H1 (cell line): Measurements from ENCODE around the gene C1orf52. TPM values are rescaled to one million over a fixed set of nuclear protein-coding genes. Genes with fewer than 3 reads are reported as not detected.

Experiments
- CTCF ChIA-PET: fragments of 300-600 bp; sonication (Branson Sonifier 250); formaldehyde crosslinking; loops from one replicate; lab custom pipeline; 2021; ENCODE audit not compliant: partially characterized antibody; lab: Charles Lee
- POLR2A ChIA-PET: fragments of 300-600 bp; sonication (Branson Sonifier 250); formaldehyde crosslinking; loops from one replicate; lab custom pipeline; 2021; ENCODE audit warnings: inconsistent platforms; ENCODE audit not compliant: partially characterized antibody; lab: Charles Lee
- DNase-seq, 2 experiments: peaks; one replicate each; pipeline versions ENCODE4 v3.0.0 to v3.0.0-alpha.2; 2010 to 2022; ENCODE audit warnings: low spot score in 2 of 2, low read depth in 1 of 2, mixed read lengths in 1 of 2
- FAIRE-seq: peaks from 2 replicates; lab custom pipeline; 2011; peaks lifted over from hg19 to GRCh38; lab: Jason Lieb, UNC
- H2AFZ ChIP-seq: 2 replicates; pipeline ENCODE4 v1.8.1; 2012; ENCODE audit warnings: low read length, inconsistent platforms
- H2AK5ac ChIP-seq: 2 replicates; pipeline ENCODE4 v1.6.1; 2013; ENCODE audit warnings: low read depth, low read length
- H2BK120ac ChIP-seq: replicated peaks from 2 replicates; pipeline ENCODE3; 2013; ENCODE audit warnings: low read depth, low read length, inconsistent platforms
- H2BK12ac ChIP-seq: 2 replicates; pipeline ENCODE4 v1.6.1; 2013; ENCODE audit warnings: low read depth, low read length
- H2BK15ac ChIP-seq: 2 replicates; pipeline ENCODE4 v1.6.1; 2013; ENCODE audit warnings: low read length
- H2BK20ac ChIP-seq: 2 replicates; pipeline ENCODE4 v1.6.1; 2013; ENCODE audit warnings: low read length
- H2BK5ac ChIP-seq: 2 replicates; pipeline ENCODE4 v1.6.1; 2013; ENCODE audit warnings: low read depth, low read length
- H3K14ac ChIP-seq: 2 replicates; pipeline ENCODE4 v1.6.1; 2013; ENCODE audit warnings: inconsistent platforms; ENCODE audit not compliant: insufficient read length
- H3K18ac ChIP-seq: 2 replicates; pipeline ENCODE4 v1.6.1; 2013; ENCODE audit warnings: low read length; ENCODE audit errors: extremely low read depth
- H3K23ac ChIP-seq: 2 replicates; pipeline ENCODE4 v1.6.1; 2013; ENCODE audit warnings: inconsistent platforms; ENCODE audit not compliant: insufficient read length
- H3K23me2 ChIP-seq: 2 replicates; pipeline ENCODE4 v1.6.1; 2013; ENCODE audit warnings: low read depth, low read length
- H3K27ac ChIP-seq: 2 replicates; pipeline ENCODE4 v1.6.1; 2011; ENCODE audit warnings: low read depth, low read length, inconsistent platforms
- H3K27me3 ChIP-seq, 4 experiments: replicated peaks in 1 of 4; 1 replicate in 1 of 4; 2 replicates in 3 of 4; pipeline versions ENCODE4 v1.6.1 to v1.8.1; 2011 to 2013; ENCODE audit warnings: low read length in 3 of 4, mild to moderate bottlenecking in 3 of 4, inconsistent platforms in 2 of 4, mixed read lengths in 2 of 4, moderate library complexity in 1 of 4; ENCODE audit not compliant: control insufficient read depth in 3 of 4, insufficient read depth in 3 of 4; ENCODE audit errors: extremely low read depth in 1 of 4
- H3K36me3 ChIP-seq, 4 experiments: 2 replicates each; pipeline versions ENCODE4 v1.6.1 to v1.8.1; 2011 to 2013; ENCODE audit warnings: mild to moderate bottlenecking in 4 of 4, low read length in 3 of 4, moderate library complexity in 2 of 4, control low read depth in 1 of 4, inconsistent platforms in 1 of 4; ENCODE audit not compliant: insufficient read depth in 4 of 4, control insufficient read depth in 2 of 4
- H3K4ac ChIP-seq: replicated peaks from 2 replicates; pipeline ENCODE3; 2013; ENCODE audit warnings: low read length, low read depth, mixed read lengths, inconsistent platforms; ENCODE audit not compliant: insufficient read length
- H3K4me1 ChIP-seq, 4 experiments: replicated peaks in 1 of 4; 1 replicate in 1 of 4; 2 replicates in 3 of 4; pipeline versions ENCODE4 v1.6.1 to v1.8.1; 2011 to 2013; ENCODE audit warnings: low read length in 3 of 4, inconsistent platforms in 2 of 4, mixed read lengths in 1 of 4; ENCODE audit not compliant: insufficient read depth in 4 of 4, control insufficient read depth in 3 of 4
- H3K4me2 ChIP-seq, 2 experiments: 2 replicates each; pipeline versions ENCODE4 v1.6.1 to v1.8.1; 2011 to 2013; ENCODE audit warnings: low read depth in 2 of 2, low read length in 2 of 2, control low read depth in 1 of 2, inconsistent platforms in 1 of 2, mild to moderate bottlenecking in 1 of 2; ENCODE audit not compliant: insufficient read depth in 1 of 2
- H3K4me3 ChIP-seq, 4 experiments: fragments of 200-600, 300-600 bp in 1 of 4; sonication (generic), shearing (Covaris generic), sonication (Bioruptor Twin) in 1 of 4; 2 replicates each; pipeline versions ENCODE4 v1.5.1 to v1.8.1; 2011 to 2016; ENCODE audit warnings: low read length in 4 of 4, low read depth in 3 of 4, control low read depth in 2 of 4, inconsistent platforms in 2 of 4, mild to moderate bottlenecking in 2 of 4, mixed read lengths in 1 of 4, moderate library complexity in 1 of 4; ENCODE audit not compliant: insufficient read depth in 2 of 4; ENCODE audit errors: extremely low read depth in 1 of 4
- H3K56ac ChIP-seq: replicated peaks from 2 replicates; pipeline ENCODE3; 2013; ENCODE audit warnings: low read depth, mild to moderate bottlenecking, mixed read lengths, low read length, inconsistent platforms; ENCODE audit not compliant: insufficient read length
- H3K79me1 ChIP-seq: 2 replicates; pipeline ENCODE4 v1.6.1; 2013; ENCODE audit warnings: low read depth, low read length, control low read depth
- H3K79me2 ChIP-seq, 2 experiments: 2 replicates each; pipeline versions ENCODE4 v1.6.1 to v1.8.1; 2012 to 2013; ENCODE audit warnings: low read length in 2 of 2, mild to moderate bottlenecking in 2 of 2, inconsistent platforms in 1 of 2; ENCODE audit not compliant: insufficient read depth in 2 of 2, control insufficient read depth in 1 of 2
- H3K9ac ChIP-seq, 4 experiments: replicated peaks in 1 of 4; 1 replicate in 1 of 4; 2 replicates in 3 of 4; pipeline versions ENCODE4 v1.6.1 to v1.8.1; 2011 to 2013; ENCODE audit warnings: low read depth in 3 of 4, low read length in 3 of 4, control low read depth in 2 of 4, mild to moderate bottlenecking in 2 of 4, moderate library complexity in 2 of 4, inconsistent platforms in 1 of 4; ENCODE audit errors: extremely low read depth in 1 of 4
- H3K9me3 ChIP-seq, 2 experiments: 2 replicates each; pipeline versions ENCODE4 v1.6.1 to v1.8.1; 2012 to 2013; ENCODE audit warnings: mild to moderate bottlenecking in 2 of 2, moderate library complexity in 2 of 2, control low read depth in 1 of 2, inconsistent platforms in 1 of 2, low read depth in 1 of 2, low read length in 1 of 2, mixed read lengths in 1 of 2; ENCODE audit not compliant: insufficient read depth in 2 of 2
- H4K20me1 ChIP-seq, 2 experiments: replicated peaks in 1 of 2; 2 replicates each; pipeline versions ENCODE3 to v1.8.1; 2011 to 2013; ENCODE audit warnings: inconsistent platforms in 2 of 2, low read length in 2 of 2, mild to moderate bottlenecking in 1 of 2; ENCODE audit not compliant: insufficient read depth in 2 of 2, control insufficient read depth in 1 of 2
- H4K5ac ChIP-seq: 2 replicates; pipeline ENCODE4 v1.6.1; 2013; ENCODE audit warnings: low read length, low read depth, mixed read lengths, inconsistent platforms; ENCODE audit not compliant: insufficient read length
- H4K8ac ChIP-seq: 2 replicates; pipeline ENCODE4 v1.8.0; 2013; ENCODE audit warnings: mild to moderate bottlenecking, moderate library complexity, low read length, inconsistent platforms; ENCODE audit not compliant: insufficient read depth; ENCODE audit errors: extremely low read depth
- H4K91ac ChIP-seq: replicated peaks from 2 replicates; pipeline ENCODE3; 2013; ENCODE audit warnings: low read length, mixed read lengths, inconsistent platforms; ENCODE audit not compliant: insufficient read length
- GABPA ChIP-seq: IDR thresholded peaks from 2 replicates; pipeline ENCODE4 v1.6.1; 2011; ENCODE audit warnings: mild to moderate bottlenecking, low read length, moderate library complexity, borderline replicate concordance; ENCODE audit not compliant: insufficient read depth
- JUN ChIP-seq: IDR thresholded peaks from 2 replicates; pipeline ENCODE4 v1.6.1; 2011; ENCODE audit warnings: low read depth, mild to moderate bottlenecking, improper control_type of control experiment, low read length
- POLR2AphosphoS5 ChIP-seq: IDR thresholded peaks from 2 replicates; pipeline ENCODE4 v1.6.1; 2011; ENCODE audit warnings: low read depth, low read length
- SIX5 ChIP-seq: IDR thresholded peaks from 2 replicates; pipeline ENCODE4 v1.6.1; 2011; ENCODE audit warnings: mild to moderate bottlenecking, low read depth, low read length
- SP1 ChIP-seq: IDR thresholded peaks from 2 replicates; pipeline ENCODE4 v1.6.1; 2011; ENCODE audit warnings: low read depth, low read length
- WGBS, 2 experiments: shearing (Covaris generic) in 1 of 2; methylation state at CpG; one replicate each; pipeline versions ENCODE4 v1.1.6 to v1.1.7; 2013 to 2015; ENCODE audit warnings: low lambda C conversion rate in 2 of 2, mixed read lengths in 2 of 2, inconsistent platforms in 1 of 2, low coverage in 1 of 2, missing lambda C conversion rate in 1 of 2; ENCODE audit not compliant: insufficient replicate concordance in 2 of 2, insufficient coverage in 1 of 2, insufficient read length in 1 of 2; ENCODE audit errors: extremely low coverage in 1 of 2, missing lambda C conversion rate in 1 of 2; 5-methylcytosine and 5-hydroxymethylcytosine counted together
- polyA plus RNA-seq, 7 experiments: library from polyadenylated mRNA; depleted of rRNA in 3 of 7; stranded (reverse) in 5 of 7; unstranded in 2 of 7; fragments of >200 nt in 5 of 7; fragments of 200-250 nt in 2 of 7; gene quantifications; 1 replicate in 5 of 7; 2 replicates in 1 of 7; 4 replicates in 1 of 7; pipeline versions ENCODE4 v1.2.1 to v1.2.3, GENCODE V29; 2011 to 2013; ENCODE audit warnings: missing spikeins in 2 of 7, mixed read lengths in 2 of 7
- total RNA-seq: library from RNA; stranded (reverse); fragmentation: NEBNext Ultra II Directional; extraction: Animal tissue kit (Norgen Biotek cat#: 25700); gene quantifications from 2 replicates; pipeline ENCODE4 v1.2.1, GENCODE V29; 2021

The C1orf52 gene
- total and polyA plus RNA-seq, 2 of the 8 experiments (the other 6 are each of a cell fraction or from before 2014, with no cell fraction given), result 29.2 to 39.1 TPM

DNA sequence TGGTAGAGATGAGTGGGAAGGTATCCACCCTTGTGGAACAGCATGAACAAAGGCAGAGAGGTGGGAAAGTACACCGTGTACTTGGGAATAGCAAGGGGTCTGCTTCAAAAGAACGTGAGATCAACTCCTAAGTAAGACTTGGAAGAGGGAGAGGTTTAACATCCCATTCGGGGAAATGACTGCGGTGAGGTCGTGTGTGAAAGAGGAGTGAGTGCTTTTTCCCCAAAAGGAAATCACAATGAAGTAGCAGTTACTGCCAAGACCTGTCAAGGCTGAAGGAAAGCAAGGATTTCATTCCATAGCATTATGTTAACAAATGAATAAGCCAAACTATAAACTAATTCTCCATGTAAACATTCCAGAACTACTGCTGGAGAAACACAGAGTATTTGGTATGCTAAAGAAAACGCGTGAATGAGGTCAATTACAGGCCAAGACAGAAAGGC lies 38.7 kb downstream of the C1orf52 start:
- H3K14ac ChIP-seq, result no peak overlapping the region
- no peak overlapping the region for H3K9ac ChIP-seq
- H3K4me2 ChIP-seq, result no peak overlapping the region
- H4K91ac ChIP-seq, result no peak overlapping the region
- H2AK5ac ChIP-seq, result no peak overlapping the region
- H2AFZ ChIP-seq, result peak overlapping the region; percentile 72
- no peak overlapping the region for H3K18ac ChIP-seq
- no peak overlapping the region; the same call in 1 of the 2 replicates for H2BK20ac ChIP-seq
- H3K4ac ChIP-seq, result no peak overlapping the region
- no peaks in the 10 kb centered on the region for H4K20me1 ChIP-seq
- no peak overlapping the region for H2BK15ac ChIP-seq
- no peaks in the 10 kb centered on the region for H3K79me1 ChIP-seq
- TF ChIP-seq SIX5, result no peak
- TF ChIP-seq SP1, result no peak
- TF ChIP-seq GABPA, result no peak
- TF ChIP-seq POLR2AphosphoS5, result no peak
- no peak for TF ChIP-seq JUN
- no peak overlapping the region for H4K5ac ChIP-seq
- no peak for FAIRE-seq
- no peak overlapping the region for H2BK120ac ChIP-seq
- H3K27me3 ChIP-seq, result no peaks in the 10 kb centered on the region
- peaks cover 0 to 15% (median 4%) of the 10 kb centered on the region in 4 experiments; a peak in 5 of 7 replicates for H3K4me1 ChIP-seq
- H3K9me3 ChIP-seq, result no peaks in the 10 kb centered on the region
- H3K4me3 ChIP-seq, result no peak overlapping the region
- H3K79me2 ChIP-seq, result no peaks in the 10 kb centered on the region
- POLR2A ChIA-PET, result no interaction called here
- H4K8ac ChIP-seq, result no peak overlapping the region
- H3K56ac ChIP-seq, result no peak overlapping the region
- H3K36me3 ChIP-seq, result no peaks in the 10 kb centered on the region
- 0 out of 2 replicates have a peak overlapping the region, but pooled peaks have one; percentile 9 for H2BK12ac ChIP-seq
- CTCF ChIA-PET, result interaction anchor here (1.3 to 3.2 kb wide), 3 partner anchors 11 to 34 kb away, joined by 3 to 10 read pairs (median 4); no protein-coding TSS in a partner anchor
- H3K23ac ChIP-seq, result no peak overlapping the region
- no peak for DNase-seq
- no peak overlapping the region for H3K27ac ChIP-seq
- WGBS, 2 experiments, result 57% methylated on average over 7 of the region's 7 CpGs; no CpG with 5 or more reads in 1 of the 2 experiments
- no peaks in the 10 kb centered on the region for H3K23me2 ChIP-seq
- H2BK5ac ChIP-seq, result no peak overlapping the region
